Suppressor macrophage (primary cell): ENCODE measurements around the gene CDX2.

Source experiments
- DNase-seq, 4 experiments: peaks; one replicate each; pipeline ENCODE4 v3.0.0-alpha.2; 2020 to 2022

Gene CDX2

DNA sequence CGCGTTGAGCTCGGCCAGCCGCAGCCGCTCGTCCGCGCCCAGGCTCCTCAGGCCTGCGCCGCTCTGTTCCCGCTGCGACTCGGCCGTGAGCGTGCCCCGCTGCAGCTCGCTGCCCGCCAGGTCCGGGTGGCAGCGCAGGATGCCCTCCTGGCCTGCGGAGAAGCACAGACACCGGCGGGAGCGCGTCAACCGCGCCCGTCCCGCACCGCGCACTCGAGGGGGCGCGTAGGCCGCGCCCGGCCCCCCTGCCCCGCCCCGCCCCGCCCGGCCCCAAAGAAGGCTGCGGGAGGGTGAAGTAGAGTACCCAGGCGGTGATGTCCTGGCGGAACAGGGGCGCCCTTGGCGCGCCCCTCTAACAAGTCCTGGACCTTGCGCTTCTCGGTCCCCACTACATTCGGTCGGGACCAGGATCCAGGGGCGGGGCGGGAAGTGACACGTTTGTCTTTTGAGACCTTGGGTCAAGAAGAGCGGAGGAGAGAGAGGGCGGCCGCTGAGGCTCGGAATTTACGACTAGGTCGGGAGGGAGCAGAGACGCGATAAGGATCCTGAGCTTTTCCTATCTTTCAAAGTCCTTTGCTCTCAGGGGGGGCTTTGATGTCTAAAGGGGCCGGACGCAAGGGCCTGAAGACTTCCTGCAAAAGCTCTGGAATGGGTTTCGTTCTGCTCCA, 9.3 kb upstream of the CDX2 start:
- no peak for DNase-seq

DNA sequence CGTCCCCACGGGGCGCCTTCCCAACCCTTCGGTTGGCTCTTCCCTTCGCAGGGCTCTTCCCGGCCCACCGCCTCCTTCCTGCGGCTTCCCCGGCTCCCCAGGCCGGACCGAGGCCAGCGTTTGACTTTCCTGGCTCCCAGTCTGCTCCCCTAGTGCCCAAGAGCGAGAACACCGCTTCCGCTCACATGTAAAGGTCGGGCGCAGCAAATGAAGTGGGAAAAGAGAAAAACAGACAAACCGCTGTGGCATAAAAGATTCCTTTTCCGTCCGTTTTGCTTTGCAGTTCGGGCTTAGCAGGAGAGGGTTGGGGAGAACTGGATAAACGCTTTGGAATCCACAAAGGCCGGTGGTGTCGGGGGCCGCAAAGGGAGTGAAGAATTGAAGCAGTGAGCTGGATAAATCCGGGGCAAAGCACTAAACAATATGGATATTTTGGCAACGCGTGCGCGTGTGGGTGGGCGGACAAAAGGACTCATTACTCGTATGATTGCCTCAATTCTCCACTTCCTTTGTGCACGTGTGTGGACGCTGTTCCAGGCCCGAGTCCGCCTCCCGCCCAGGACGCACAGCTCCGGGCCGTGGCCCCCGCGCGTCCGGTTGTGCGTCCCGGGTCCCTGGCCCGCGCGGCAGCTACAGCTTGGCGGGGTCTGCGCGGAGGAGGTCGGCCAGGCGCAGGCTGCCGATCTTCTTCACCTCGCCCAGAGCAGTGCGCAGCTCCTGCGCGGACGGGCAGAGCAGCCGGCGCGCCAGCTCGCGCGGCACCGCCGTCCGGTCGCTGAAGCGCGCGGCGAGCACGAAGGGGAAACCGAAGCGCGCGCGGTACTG, 8.6 kb upstream of the CDX2 start:
- peak in 1 of 4 experiments; percentile 34 for DNase-seq

GRCh38 chr13:27976362-27977091, 7.4 kb upstream of the CDX2 start:
- DNase-seq: no peak

- no peak for DNase-seq
These were observed 6.6 kb upstream of the CDX2 start for GRCh38 chr13:27975564-27976361.

GRCh38 chr13:27973961-27974662, 5.0 kb upstream of the CDX2 start:
- no peak for DNase-seq

DNA sequence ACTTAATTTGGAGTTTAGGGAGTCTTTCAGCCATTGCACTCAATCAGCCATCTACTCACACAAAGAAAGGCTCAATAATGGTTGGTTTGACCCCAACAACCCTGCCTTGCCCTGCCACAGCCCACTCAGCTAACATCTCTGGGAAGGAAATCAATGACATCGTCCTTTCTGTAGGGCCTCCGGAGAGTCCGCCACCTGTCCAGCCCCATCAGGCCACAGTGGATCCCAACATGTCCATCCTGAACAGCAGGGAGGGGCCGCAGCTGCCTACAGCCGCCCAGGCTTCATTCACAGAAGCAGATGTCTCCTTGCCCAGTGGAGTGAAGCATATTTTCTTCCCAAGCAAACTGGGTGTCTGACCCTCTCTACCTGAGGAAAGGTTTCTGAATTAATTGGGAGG, 4.2 kb upstream of the CDX2 start:
- no peak for DNase-seq

GRCh38 chr13:27972478-27972820, 3.3 kb upstream of the CDX2 start:
- no peak for DNase-seq

DNA sequence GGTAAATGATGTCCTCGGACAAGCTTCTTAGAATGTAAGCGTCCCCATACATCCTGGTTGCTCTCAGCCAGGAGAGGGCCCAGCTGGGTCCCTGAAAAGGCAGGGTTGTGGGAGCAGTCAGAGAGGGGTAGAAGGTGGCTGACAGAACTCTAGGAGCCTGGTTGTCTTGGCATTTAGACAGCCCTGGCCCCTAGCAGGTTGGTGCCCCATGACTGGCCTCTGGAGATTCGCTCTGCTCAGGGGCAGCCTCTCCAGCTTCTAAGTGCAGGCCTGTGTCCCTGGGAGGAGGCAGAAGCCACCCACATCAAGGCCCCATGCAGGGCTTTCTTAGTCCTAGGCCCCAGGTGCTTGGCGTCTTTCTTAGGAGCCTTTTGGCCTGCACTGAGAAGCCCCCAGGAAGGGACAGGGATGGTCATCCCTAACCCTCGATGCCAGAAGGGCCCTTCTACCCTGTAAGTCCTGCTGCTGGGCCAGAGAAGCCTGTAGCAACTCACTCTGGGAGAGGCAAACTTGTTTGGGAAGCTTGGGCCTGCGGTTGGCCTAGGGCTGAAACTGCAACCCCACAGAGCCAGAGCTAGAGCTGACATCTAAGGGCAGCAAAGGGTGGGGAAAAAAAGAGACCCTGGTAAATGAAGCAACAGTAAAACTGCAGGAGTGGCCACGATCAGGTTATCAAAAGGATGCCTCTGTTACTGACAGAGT, 2.8 kb upstream of the CDX2 start:
- DNase-seq: no peak

DNA sequence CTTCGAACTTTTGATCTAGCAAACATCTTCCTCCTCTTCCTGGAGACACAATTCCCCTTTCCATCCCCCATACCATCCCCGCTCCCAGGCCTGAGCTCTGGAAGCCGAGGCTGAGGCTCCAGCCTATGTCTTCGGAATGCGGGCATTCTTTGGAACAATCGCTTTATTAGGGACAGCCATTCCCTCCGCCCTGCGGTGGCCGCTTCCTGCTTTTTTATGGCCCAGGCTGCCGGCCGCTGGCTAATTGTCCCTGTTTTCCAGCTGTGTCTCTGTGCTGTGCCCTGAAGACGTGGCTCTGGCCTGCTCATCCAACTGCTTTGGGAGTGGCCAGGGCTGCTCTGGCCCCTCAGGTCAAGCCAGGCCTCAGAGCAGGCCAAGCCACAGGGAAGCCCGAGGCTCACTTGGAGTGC, 2.1 kb upstream of the CDX2 start:
- DNase-seq: no peak

DNA sequence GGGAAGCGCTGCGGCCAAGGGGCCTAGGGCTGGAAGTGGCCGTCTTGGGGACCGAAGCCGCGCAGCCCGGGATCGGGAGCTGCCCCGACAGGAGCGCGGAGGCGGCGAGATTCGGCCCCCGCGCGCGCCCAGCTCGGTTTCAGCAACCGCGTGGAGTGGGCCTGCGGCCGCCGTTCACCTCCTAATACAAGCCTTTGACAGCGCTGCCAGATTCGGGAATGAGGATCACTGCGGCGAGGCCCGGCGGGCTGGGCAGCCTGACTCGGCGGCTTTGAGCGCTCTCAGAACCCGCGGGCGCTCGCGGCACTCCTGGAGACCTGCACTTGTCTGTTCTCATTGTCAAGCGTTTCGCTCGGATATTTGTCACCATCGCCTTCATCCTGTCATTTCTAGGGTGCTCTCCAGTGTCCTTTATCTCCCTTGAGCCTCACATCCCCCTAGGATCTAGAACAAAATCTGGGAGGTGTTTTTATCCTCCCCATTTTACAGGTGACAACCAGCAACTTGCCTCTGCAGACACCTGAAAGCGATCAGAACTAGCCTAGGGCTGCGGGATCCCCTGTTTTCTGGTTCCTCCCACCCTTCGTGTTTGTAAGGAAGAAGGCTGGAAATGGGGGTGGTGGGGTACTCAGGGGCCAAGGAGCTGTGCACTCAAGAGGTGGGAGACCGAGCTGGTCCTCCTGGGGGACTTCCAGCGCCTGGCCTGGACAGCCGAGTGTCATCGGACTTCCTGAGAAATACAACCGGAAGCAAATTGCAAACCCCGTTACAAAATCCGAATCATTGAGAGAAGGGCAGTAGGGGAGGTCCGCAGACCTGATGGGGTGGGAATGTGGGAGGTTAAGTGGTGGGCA, 1.5 kb upstream of the CDX2 start:
- no peak for DNase-seq

GRCh38 chr13:27969866-27970229, 733 bp upstream of the CDX2 start:
- no peak for DNase-seq

- DNase-seq: peak in 1 of 4 experiments; percentile 30
These were observed 616 bp downstream of the CDX2 start for GRCh38 chr13:27968316-27969081.

DNA sequence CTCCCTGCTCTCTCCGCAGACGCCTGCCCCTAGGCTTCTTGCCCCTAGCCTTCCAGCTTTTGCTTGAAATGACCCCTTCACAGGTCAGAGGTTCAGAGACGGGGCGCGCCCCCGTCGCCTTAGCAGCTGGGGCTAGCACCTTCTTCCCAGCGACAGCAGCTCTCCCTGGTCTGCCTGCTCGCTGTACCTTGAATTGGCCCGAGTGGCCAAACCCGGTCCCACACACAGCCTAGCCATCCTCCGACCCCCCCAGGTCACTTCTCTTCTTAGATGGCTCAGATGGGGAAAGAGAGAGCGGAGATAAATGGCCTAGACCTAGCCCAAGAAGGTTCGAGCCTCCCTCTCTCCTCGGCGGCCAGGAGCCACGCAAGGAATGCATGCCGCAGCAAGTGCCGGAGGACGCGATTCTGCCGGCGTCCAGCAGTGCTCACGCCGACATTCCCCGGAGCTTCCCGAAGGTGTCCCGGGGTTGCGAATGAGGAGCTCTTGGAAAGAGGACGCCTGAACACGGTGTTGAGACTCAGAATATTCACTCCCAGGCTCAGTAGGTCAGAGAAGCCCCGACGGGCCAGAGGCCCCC, 1.3 kb downstream of the CDX2 start:
- DNase-seq: no peak

- DNase-seq: peak in 3 of 4 experiments; percentile 30 to 59 (median 43)
These were observed 1.8 kb downstream of the CDX2 start for GRCh38 chr13:27967203-27967735.

DNA sequence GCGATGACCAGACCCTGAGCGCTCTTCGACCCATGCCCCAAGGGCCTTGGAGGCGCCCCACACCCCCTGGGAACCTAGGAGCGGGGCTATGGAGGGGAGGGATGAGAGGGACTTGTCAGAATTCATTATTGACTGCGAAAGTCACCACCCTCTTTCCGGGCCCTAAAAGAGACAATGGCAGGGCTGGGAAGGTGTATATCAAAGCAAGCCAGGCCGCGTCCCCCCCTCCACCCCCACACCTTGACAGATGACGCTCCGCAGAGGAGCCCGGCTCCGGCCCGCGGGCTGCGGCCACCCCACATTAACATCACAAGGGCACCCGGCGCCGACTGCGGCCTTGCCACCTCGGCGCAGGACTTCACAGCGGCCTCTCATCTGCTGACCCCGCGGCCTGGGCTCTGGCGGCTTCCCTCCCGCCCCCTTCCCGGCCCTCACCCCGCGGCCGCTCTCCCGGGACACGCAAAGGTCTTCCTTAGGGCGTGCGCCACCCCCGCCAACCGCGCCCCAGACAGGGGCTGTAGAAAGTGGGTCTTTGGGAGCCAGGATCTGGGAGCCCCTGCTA, 2.4 kb downstream of the CDX2 start:
- DNase-seq: no peak

- DNase-seq: no peak
These were observed 3.1 kb downstream of the CDX2 start for GRCh38 chr13:27965740-27966640.

DNA sequence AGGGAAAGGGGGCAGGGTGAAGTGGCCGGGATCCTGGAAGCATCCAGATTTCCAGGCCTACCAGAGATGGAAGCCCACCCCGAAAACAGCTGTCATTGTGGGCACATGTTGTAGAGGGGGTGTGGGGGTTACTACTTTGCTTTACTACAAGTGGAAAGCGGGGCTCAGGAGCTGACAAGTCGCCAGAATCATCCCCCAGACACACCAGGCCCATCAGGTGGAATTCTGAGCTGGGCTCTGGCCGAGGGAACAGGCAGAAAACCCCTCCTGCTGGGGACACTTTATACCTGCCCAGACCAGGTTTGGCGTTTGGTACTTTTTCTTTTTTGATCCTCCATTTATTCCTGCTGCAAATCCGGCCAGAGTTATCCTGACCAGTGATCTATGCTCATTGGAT, 3.8 kb downstream of the CDX2 start:
- DNase-seq: no peak
